Caki2 (cell line): ENCODE measurements around the gene PARD6G. TPM values are rescaled to one million over a fixed set of nuclear protein-coding genes. Genes with fewer than 3 reads are reported as not detected.
"Not testable (repeated sequence)": the region's sequence is repeated elsewhere in the genome, so short reads cannot be mapped to it uniquely, and the experiment has no call there.

Experiments used
- DNase-seq: peaks from one replicate; pipeline ENCODE4 v3.0.0-alpha.2; 2015; ENCODE audit warnings: low read depth
- in situ Hi-C: cut with HindIII; loops from 2 replicates; pipeline ENCODE4 v1.10.0; 2016; ENCODE audit warnings: low sequenced_read_pairs, low pct_unique_long_range_greater_than_20kb, mixed read lengths
- total RNA-seq: library from RNA; depleted of rRNA; stranded (reverse); fragments of >200 nt; shearing (Covaris generic); gene quantifications from 2 replicates; pipeline ENCODE4 v1.2.3, GENCODE V29; 2014; ENCODE audit warnings: low replicate concordance; rRNA removed

Gene PARD6G
- total RNA-seq = 1.2 and 1.3 TPM in 2 replicates

- DNase-seq = peak; percentile 21
- in situ Hi-C loops = no loop called here
Measured at GRCh38 chr18:80247393-80247841, at the start of gene PARD6G. TSS of gene PARD6G (minus strand) at chr18:80247514. CDS start at chr18:80247348, 166 bp downstream.

GRCh38 chr18:80262241-80263033 lies 15.1 kb upstream of the PARD6G start:
- DNase-seq, in situ Hi-C loops: not testable (repeated sequence)

- in situ Hi-C loops = no loop called here
- no peak for DNase-seq
Measured at GRCh38 chr18:80259610-80260009, 12.3 kb upstream of the PARD6G start.

- DNase-seq = no peak
- in situ Hi-C loops = no loop called here
Measured at GRCh38 chr18:80258640-80259039, 11.3 kb upstream of the PARD6G start.

- DNase-seq = peak; percentile 39
Measured at GRCh38 chr18:80257579-80258543, 10.5 kb upstream of the PARD6G start.

GRCh38 chr18:80254971-80255500 lies 7.7 kb upstream of the PARD6G start:
- in situ Hi-C loops = no loop called here
- DNase-seq = no peak

More at GRCh38 chr18:80257579-80258543, 10.5 kb upstream of the PARD6G start:
- in situ Hi-C loops = not testable (repeated sequence)

- in situ Hi-C loops = no loop called here
- DNase-seq = no peak
Measured at GRCh38 chr18:80253871-80254492, 6.7 kb upstream of the PARD6G start.

GRCh38 chr18:80253236-80253635 lies 5.9 kb upstream of the PARD6G start:
- in situ Hi-C loops = no loop called here
- DNase-seq = no peak

DNA sequence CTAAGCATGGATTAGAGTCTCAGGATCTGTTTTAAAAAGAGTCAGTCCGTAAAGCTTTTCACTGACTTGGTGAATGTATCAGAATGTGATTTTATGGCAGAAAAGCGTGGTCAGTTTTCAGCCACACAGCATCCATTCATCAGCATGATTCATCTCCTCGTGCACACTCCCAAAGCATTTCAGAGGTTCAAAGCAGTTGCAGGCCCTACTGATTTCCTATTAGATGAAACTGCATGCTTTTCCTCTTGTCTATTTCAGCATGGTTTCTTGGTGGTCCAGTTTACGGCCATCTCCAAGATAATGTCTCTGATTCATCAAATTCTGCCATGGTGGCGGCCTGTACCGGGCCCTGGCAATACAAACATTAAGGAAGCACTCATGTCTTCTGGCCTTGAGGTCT lies 4.8 kb upstream of the PARD6G start:
- in situ Hi-C loops = no loop called here
- no peak for DNase-seq

GRCh38 chr18:80251700-80252099 lies 4.4 kb upstream of the PARD6G start:
- no peak for DNase-seq

DNA sequence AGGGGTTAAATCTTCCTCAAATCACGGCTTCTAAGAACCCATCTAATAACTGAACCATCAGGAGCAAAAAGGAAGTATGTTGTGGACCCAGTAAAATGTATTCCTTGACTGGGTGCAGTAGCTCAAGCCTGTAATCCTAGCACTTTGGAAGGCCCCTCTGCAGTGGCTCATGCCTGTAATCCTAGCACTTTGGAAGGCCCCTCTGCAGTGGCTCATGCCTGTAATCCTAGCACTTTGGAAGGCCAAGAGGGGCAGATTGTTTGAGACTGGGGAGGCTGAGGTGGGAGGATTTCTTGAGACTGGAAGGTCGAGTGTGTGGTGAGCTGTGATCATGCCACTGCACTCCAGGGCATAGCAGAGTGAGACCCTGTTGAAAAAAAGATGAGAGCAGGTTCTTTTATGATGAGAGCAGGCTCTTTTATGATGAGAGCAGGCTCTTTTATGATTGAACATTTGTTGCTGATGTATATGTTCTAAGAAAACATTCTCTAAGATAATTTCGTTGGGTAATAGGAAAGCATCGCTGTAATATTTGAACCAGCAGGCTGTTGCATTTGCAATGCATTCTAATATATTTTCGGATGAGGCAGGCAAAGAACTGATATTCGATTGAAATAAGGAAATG lies 3.5 kb upstream of the PARD6G start:
- in situ Hi-C loops = no loop called here
- DNase-seq = no peak

More at GRCh38 chr18:80251700-80252099, 4.4 kb upstream of the PARD6G start:
- in situ Hi-C loops = no loop called here

DNA sequence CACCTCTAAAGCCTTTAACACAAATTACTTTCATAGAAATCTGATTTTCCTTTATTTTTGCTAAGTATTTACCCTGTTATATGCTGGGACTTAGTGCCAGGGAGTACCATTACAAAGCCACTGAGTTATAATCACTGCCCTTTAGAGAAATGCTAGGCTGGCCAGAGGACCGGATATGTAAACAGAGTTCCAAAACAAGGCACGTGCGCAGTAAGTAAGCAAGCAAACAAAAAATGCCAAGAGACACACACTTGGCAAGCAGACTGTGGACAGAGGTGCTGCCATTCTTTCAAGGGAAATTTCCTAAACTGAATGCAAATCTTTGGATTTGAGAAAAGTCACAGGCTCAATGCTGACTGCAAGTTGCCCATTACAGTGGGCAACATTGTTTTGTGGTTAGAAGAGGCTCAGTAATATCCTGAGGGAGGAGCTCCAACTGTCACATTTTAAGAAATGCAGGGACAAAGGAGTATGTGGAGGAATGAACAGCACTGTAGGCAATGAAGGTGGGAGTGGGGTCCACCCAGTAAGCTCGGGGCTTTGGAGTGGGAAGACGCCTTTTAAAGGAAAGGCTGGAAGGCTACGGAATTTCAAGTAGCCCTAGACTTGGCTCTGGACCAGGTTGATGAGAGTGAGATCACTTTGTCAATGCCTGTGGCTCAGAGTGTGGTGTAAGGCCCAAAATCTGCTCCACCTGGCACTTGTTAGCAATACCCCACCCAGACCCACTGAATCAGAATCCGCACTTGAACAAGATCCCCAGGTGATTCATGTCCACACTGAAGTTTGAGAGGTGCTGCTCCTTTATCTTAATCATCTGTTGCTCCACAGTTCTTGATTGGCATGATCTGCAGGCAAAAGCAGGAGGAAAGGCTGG lies 2.1 kb upstream of the PARD6G start:
- DNase-seq = no peak
- in situ Hi-C loops = no loop called here

DNA sequence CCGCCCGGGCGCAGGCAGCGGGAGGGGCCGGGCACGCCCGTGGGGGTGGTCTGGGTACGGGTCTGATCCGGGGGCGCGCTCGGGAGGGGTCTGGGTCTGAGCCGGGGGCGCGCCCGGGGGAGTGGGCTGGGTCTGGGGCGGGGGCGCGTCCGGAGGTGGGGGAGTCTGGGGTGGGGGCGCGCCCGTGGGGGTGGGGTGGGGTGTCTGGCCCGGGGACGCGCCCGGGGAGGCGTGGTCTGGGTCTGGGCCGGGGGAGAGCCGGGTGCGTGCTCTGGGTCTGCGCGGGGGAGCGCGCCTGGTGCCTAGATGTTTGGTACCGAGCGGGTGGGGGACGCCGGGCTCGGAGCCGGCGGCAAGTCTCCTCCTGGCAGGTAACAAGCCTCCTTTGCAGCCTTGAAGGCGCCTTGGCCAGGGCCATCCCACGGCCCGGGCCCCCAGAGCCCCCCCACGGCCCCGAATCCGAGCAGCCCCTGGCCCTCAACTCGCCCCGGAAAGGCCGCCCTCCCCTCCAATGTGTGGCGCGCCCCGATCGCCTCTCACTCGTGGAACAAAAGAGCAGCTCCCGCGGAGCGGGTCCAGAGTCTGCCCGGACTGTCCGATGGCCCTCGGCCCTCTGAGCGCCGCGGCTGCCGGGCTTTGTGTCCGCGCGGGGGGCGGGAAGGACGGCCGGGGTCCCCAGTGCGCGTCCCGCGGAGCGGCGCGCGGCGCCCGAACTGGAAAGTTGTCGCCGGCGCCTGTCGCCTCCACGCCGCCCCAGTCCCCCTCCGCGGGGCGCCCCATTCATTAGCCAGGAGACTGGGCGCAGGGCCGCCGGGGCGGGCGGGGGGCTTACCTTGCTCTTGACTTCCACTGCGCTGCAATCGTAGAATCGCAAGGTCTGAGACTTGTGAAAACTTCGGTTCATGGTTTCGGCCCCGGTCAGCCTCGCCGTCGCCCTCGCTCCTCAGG lies 595 bp downstream of the PARD6G start:
- no peak for DNase-seq
- in situ Hi-C loops = no loop called here

- no peak for DNase-seq
- in situ Hi-C loops = no loop called here
Measured at GRCh38 chr18:80245781-80246444, 1.4 kb downstream of the PARD6G start.

- no peak for DNase-seq
- in situ Hi-C loops = no loop called here
Measured at GRCh38 chr18:80244956-80245730, 2.2 kb downstream of the PARD6G start.
